OCI-M2 (cell line): Measurements from ENCODE around the gene AP5B1.
"Not testable (repeated sequence)": the region's sequence is repeated elsewhere in the genome, so short reads cannot be mapped to it uniquely, and the experiment has no call there.

ENCODE experiments used
- DNase-seq: peaks from one replicate; lab custom pipeline; 2025; ENCODE audit not compliant: unreplicated experiment; lab: John Stamatoyannopoulos, UW

The AP5B1 gene

GRCh38 chr11:65767806-65768205 is 13.0 kb downstream of the AP5B1 start:
- DNase-seq: not testable (repeated sequence)

GRCh38 chr11:65767406-65767805 is 13.4 kb downstream of the AP5B1 start:
- no peak for DNase-seq

- no peak for DNase-seq
Observed at GRCh38 chr11:65766535-65766934, 14.2 kb downstream of the AP5B1 start.

GRCh38 chr11:65764434-65764833 is 16.3 kb downstream of the AP5B1 start:
- no peak for DNase-seq

- not testable (repeated sequence) for DNase-seq
Observed at GRCh38 chr11:65762816-65763215, 18.0 kb downstream of the AP5B1 start.

- not testable (repeated sequence) for DNase-seq
Observed at GRCh38 chr11:65762169-65762568, 18.6 kb downstream of the AP5B1 start.

- DNase-seq: no peak
Observed at GRCh38 chr11:65745049-65745448, 35.7 kb downstream of the AP5B1 start.

GRCh38 chr11:65744699-65745042 is 36.1 kb downstream of the AP5B1 start:
- no peak for DNase-seq

GRCh38 chr11:65744026-65744698 is 36.6 kb downstream of the AP5B1 start:
- DNase-seq: no peak

- no peak for DNase-seq
Observed at GRCh38 chr11:65743681-65744025, 37.1 kb downstream of the AP5B1 start.

- no peak for DNase-seq
Observed at GRCh38 chr11:65742353-65742752, 38.4 kb downstream of the AP5B1 start.

- no peak for DNase-seq
Observed at GRCh38 chr11:65741185-65741584, 39.6 kb downstream of the AP5B1 start.

- no peak for DNase-seq
Observed at GRCh38 chr11:65739022-65739421, 41.8 kb downstream of the AP5B1 start.

- DNase-seq: no peak
Observed at GRCh38 chr11:65736810-65737209, 44.0 kb downstream of the AP5B1 start.

- DNase-seq: not testable (repeated sequence)
Observed at GRCh38 chr11:65735111-65735510, 45.7 kb downstream of the AP5B1 start.

GRCh38 chr11:65730461-65730860 is 50.3 kb downstream of the AP5B1 start:
- no peak for DNase-seq

GRCh38 chr11:65727865-65728264 is 52.9 kb downstream of the AP5B1 start:
- no peak for DNase-seq

- DNase-seq: no peak
Observed at GRCh38 chr11:65726660-65727059, 54.1 kb downstream of the AP5B1 start.
